Measurements from ENCODE around the gene GPR161.

Gene GPR161

DNA sequence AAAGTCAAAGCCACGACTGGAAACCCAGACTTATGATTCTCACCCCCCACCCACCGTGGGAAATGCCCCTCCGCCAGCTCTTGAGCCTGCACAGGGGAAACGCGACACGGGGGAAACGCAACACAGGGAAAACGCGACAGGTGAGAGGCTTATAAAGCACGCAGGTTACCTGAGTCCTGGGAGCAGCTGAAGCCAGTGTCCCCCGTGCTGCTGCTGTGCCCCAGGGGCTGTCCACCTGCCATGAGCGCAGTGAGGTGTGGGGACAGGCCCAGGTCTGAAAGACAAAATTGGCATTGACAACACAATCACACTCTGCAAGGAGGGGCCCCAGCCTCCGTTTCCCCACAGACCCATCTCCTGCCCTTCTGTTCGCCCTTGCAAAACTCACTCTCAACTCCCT, 46.3 kb downstream of the GPR161 start:
- TF ChIP-seq, protein P1, sequence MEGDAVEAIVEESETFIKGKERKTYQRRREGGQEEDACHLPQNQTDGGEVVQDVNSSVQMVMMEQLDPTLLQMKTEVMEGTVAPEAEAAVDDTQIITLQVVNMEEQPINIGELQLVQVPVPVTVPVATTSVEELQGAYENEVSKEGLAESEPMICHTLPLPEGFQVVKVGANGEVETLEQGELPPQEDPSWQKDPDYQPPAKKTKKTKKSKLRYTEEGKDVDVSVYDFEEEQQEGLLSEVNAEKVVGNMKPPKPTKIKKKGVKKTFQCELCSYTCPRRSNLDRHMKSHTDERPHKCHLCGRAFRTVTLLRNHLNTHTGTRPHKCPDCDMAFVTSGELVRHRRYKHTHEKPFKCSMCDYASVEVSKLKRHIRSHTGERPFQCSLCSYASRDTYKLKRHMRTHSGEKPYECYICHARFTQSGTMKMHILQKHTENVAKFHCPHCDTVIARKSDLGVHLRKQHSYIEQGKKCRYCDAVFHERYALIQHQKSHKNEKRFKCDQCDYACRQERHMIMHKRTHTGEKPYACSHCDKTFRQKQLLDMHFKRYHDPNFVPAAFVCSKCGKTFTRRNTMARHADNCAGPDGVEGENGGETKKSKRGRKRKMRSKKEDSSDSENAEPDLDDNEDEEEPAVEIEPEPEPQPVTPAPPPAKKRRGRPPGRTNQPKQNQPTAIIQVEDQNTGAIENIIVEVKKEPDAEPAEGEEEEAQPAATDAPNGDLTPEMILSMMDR (IDR thresholded peaks at IDR 0.05; ENCODE audit: unreplicated experiment in 3 of 3), result no peak
- Mint-ChIP-seq H3K4me3 (no peak overlapping the region), H3K36me3 (ENCODE audit: low read depth) (peaks cover 61% of the 10 kb centered on the region), H3K27ac (no peak overlapping the region), H3K27me3 (ENCODE audit: low read depth) (no peaks in the 10 kb centered on the region), H3K4me1 (peaks cover 18% of the 10 kb centered on the region), H3K9me3 (no peaks in the 10 kb centered on the region)

DNA sequence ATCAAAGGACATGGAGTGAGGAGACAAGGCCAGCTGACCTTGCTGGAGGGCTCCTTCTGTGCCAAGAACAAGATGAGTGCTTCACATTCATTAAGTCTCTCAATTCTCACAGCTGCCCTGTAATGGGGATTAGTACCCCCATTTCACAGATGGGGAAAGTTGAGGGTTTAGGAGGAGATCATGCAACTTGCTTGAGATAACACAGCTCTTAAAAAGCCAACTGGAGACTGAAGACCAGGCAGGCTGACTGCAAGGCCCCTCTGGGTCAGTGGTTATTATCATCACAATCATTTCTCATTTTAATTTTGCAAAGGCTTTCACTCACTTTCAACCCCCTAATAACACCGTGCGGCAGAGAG, 46.8 kb downstream of the GPR161 start:
- H3K4me3 Mint-ChIP-seq, result no peak overlapping the region
- H3K27me3 Mint-ChIP-seq (ENCODE audit: low read depth), result no peaks in the 10 kb centered on the region
- no peak overlapping the region for H3K27ac Mint-ChIP-seq
- H3K36me3 Mint-ChIP-seq (ENCODE audit: low read depth), result peaks cover 61% of the 10 kb centered on the region
- TF ChIP-seq, protein P1 (IDR thresholded peaks at IDR 0.05; ENCODE audit: unreplicated experiment in 3 of 3), result no peak
- H3K4me1 Mint-ChIP-seq, result peaks cover 22% of the 10 kb centered on the region
- H3K9me3 Mint-ChIP-seq, result no peaks in the 10 kb centered on the region

DNA sequence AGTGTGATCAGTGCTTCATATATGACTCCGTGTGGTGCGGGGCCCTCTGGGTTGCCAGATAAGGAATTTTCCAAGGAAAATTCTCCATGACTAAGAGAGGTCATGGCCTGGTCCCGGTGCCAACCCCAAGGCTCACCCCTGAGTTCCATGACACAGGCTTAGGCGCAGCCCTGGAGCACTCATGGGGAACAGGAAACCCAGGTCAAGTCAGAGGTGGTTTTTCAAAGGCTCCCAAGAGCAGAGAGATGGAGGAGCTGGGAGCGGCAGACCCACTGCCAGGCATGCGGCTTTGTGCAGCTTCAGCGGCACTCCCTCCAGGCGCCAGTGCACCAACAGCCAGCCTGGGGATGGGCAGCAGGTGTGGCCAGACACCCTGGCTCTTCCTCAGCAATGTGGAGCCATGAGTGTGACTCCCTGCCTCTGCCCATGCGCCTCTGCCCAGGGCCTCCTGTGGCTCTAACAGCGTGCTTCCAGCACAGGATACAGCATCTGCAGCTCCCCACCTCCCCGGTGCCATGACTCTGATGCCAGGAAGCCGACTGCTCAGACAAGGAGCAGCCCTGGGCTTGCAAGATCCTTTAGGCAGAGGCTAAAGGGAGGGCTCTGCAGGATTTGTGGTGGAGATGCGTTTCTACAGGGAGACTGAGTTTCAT, 47.3 kb downstream of the GPR161 start:
- peaks cover 60% of the 10 kb centered on the region for H3K36me3 Mint-ChIP-seq (ENCODE audit: low read depth)
- no peaks in the 10 kb centered on the region for H3K27me3 Mint-ChIP-seq (ENCODE audit: low read depth)
- TF ChIP-seq, protein P1 (IDR thresholded peaks at IDR 0.05; ENCODE audit: unreplicated experiment in 3 of 3), result no peak
- H3K4me1 Mint-ChIP-seq, result peaks cover 22% of the 10 kb centered on the region
- no peak overlapping the region for H3K27ac Mint-ChIP-seq
- no peaks in the 10 kb centered on the region for H3K9me3 Mint-ChIP-seq
- H3K4me3 Mint-ChIP-seq, result no peak overlapping the region

DNA sequence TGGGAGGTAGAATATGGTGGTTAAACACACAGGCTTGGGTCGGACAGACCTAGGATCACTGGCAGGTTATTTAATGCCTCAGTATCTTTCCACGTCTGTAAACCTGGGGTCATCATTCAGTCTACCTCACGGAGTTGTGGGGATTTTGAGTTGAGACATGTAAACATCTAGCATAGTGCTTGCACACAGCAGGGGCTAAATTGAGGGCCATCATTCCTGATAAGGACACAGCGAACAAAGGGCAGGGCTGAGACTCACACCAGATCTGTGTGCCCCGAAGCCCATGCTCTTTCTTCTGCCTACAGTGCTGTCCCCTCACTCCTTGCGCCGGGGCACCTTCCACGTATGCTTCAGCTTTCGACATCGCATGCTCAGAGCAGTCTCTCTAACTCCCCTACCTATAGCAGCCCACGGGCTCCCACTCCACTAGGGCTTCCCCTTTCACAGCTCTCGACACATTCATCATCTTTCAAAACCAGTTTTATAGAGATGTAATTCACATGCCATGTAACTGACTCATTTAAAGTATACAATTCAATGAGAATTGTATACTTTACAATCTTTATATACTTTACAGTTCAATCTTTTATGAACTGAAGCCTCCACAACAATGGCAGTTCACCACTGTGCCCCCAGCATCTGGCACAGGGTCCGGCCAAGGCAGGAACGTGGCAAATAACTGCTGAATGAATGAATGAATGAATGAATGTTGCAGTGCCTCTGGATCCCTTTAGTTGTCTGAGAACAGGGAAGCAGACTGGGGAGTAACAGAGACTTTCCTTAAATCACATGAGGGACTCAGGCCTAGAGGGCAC, 48.0 kb downstream of the GPR161 start:
- Mint-ChIP-seq H3K9me3 (no peaks in the 10 kb centered on the region), H3K4me1 (peaks cover 19% of the 10 kb centered on the region), H3K27ac (no peak overlapping the region), H3K4me3 (no peak overlapping the region), H3K27me3 (ENCODE audit: low read depth) (no peaks in the 10 kb centered on the region), H3K36me3 (ENCODE audit: low read depth) (peaks cover 54% of the 10 kb centered on the region)
- TF ChIP-seq, protein P1 (IDR thresholded peaks at IDR 0.05; ENCODE audit: unreplicated experiment in 3 of 3), result no peak

DNA sequence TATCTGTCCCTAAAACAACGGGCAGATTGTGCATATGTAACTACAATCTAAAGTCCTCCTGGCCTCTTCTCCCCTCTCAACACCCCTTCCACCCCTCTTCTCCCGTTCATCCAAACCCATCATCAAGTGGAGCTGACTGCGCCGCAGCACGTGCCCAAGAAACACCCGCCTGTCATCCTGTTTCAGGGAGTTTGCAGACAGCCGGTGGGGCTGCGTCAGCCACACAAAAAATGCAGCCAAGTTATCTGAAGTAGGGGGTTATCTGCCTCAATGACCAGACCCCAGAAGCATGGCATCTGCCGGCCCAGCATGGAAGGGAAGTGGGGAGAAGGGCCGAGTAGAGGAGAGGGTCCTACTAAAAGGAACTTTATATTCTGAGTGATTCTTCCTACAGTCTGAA, 49.0 kb downstream of the GPR161 start:
- Mint-ChIP-seq H3K4me3 (no peak overlapping the region), H3K9me3 (no peaks in the 10 kb centered on the region)
- TF ChIP-seq, protein P1 (IDR thresholded peaks at IDR 0.05; ENCODE audit: unreplicated experiment in 3 of 3), result no peak

More for the DNA sequence above, 49.0 kb downstream of the GPR161 start:
- no peak overlapping the region for H3K27ac Mint-ChIP-seq
- peaks cover 50% of the 10 kb centered on the region for H3K36me3 Mint-ChIP-seq (ENCODE audit: low read depth)
- peaks cover 19% of the 10 kb centered on the region for H3K4me1 Mint-ChIP-seq
- H3K27me3 Mint-ChIP-seq (ENCODE audit: low read depth), result no peaks in the 10 kb centered on the region
